GM12878 (cell line): ENCODE measurements around the gene PADI2. TPM values are rescaled to one million over a fixed set of nuclear protein-coding genes. Genes with fewer than 3 reads are reported as not detected.

Experiments used
- ATAC-seq: fragments of 200-7000 bp; cut with Tn5 transposase; 3 replicates; pipeline ENCODE4 v1.9.1; 2020; ENCODE audit warnings: mild to moderate bottlenecking, moderate library complexity
- BruUV-seq: library from RNA; stranded (reverse); fragments of 400-500 nt; replicated peaks from 2 replicates; lab custom pipeline; 2021; lab: Mats Ljungman, UMichigan
- CTCF ChIA-PET: fragments of 300-600 bp; sonication (Branson Sonifier 250); formaldehyde crosslinking; extraction: SDS; loops from one replicate; lab custom pipeline; 2021; ENCODE audit warnings: inconsistent platforms; lab: Yijun Ruan, JAX
- POLR2A ChIA-PET: fragments of 350-600 bp; formaldehyde crosslinking; extraction: SDS; loops from one replicate; lab custom pipeline; 2021; ENCODE audit warnings: inconsistent platforms; lab: Charles Lee
- RAD21 ChIA-PET: fragments of 300-600 bp; sonication (Branson Sonifier 250); formaldehyde crosslinking; loops from one replicate; lab custom pipeline; 2023; ENCODE audit warnings: antibody characterized with exemption; ENCODE audit not compliant: unreplicated experiment; lab: Charles Lee
- SMC1A ChIA-PET: fragments of 300-600 bp; sonication (Branson Sonifier 250); formaldehyde crosslinking; loops from one replicate; lab custom pipeline; 2023; ENCODE audit not compliant: unreplicated experiment, uncharacterized antibody; lab: Charles Lee
- DNase-seq: peaks from one replicate; pipeline ENCODE4 v3.0.0-alpha.2; 2011; ENCODE audit warnings: low read depth, low spot score
- FAIRE-seq: peaks from 3 replicates; lab custom pipeline; 2011; peaks lifted over from hg19 to GRCh38; lab: Jason Lieb, UNC
- H2AFZ ChIP-seq: 2 replicates; pipeline ENCODE4 v1.6.0; 2011; ENCODE audit warnings: low read depth, low read length, control low read depth; ENCODE audit not compliant: control insufficient read depth
- H3K27ac ChIP-seq: 2 replicates; pipeline ENCODE4 v1.5.1; 2011; ENCODE audit warnings: control low read depth; ENCODE audit not compliant: control insufficient read depth, insufficient read depth
- H3K27me3 ChIP-seq, 2 experiments: replicated peaks in 1 of 2; 2 replicates each; pipeline versions ENCODE4 v1.6.0 to v1.6.1; 2011; ENCODE audit warnings: low read length in 1 of 2; ENCODE audit not compliant: control insufficient read depth in 2 of 2, insufficient read depth in 2 of 2
- H3K36me3 ChIP-seq, 2 experiments: 2 replicates each; pipeline ENCODE4 v1.5.1; 2011; ENCODE audit warnings: low read length in 1 of 2; ENCODE audit not compliant: control insufficient read depth in 2 of 2, insufficient read depth in 2 of 2
- H3K4me1 ChIP-seq: 2 replicates; pipeline ENCODE4 v1.6.1; 2011; ENCODE audit warnings: mild to moderate bottlenecking, low read length, moderate library complexity, mixed read lengths; ENCODE audit not compliant: control insufficient read depth, insufficient read depth
- H3K4me2 ChIP-seq: 2 replicates; pipeline ENCODE4 v1.6.0; 2011; ENCODE audit warnings: control low read depth; ENCODE audit not compliant: control insufficient read depth, insufficient read depth
- H3K4me3 ChIP-seq: fragments of 200-600 bp; sonication (generic); 2 replicates; pipeline ENCODE4 v1.5.1; 2016
- H3K79me2 ChIP-seq: 2 replicates; pipeline ENCODE4 v1.6.0; 2011; ENCODE audit warnings: low read length; ENCODE audit not compliant: control insufficient read depth, insufficient read depth
- H3K9ac ChIP-seq: 2 replicates; pipeline ENCODE4 v1.8.0; 2011; ENCODE audit warnings: low read length, control low read depth, mixed read lengths; ENCODE audit not compliant: control insufficient read depth, insufficient read depth
- H3K9me3 ChIP-seq: replicated peaks from 3 replicates; pipeline ENCODE4 v1.5.1; 2011; ENCODE audit warnings: mild to moderate bottlenecking, low read length; ENCODE audit not compliant: control insufficient read depth, insufficient read depth
- H4K20me1 ChIP-seq: 2 replicates; pipeline ENCODE4 v1.6.0; 2011; ENCODE audit not compliant: control insufficient read depth, insufficient read depth
- BACH1 ChIP-seq: fragments of 450-650 bp; IDR thresholded peaks from 2 replicates; pipeline ENCODE4 v1.6.1; 2017; ENCODE audit warnings: mild to moderate bottlenecking, borderline replicate concordance
- BHLHE40 ChIP-seq, 2 experiments: fragments of 450-650 bp in 1 of 2; IDR thresholded peaks; 2 replicates each; pipeline ENCODE4 v1.6.1; 2011 to 2017; ENCODE audit warnings: low read depth in 2 of 2, borderline replicate concordance in 1 of 2, improper control_type of control experiment in 1 of 2, low read length in 1 of 2, mild to moderate bottlenecking in 1 of 2
- CBFB ChIP-seq: IDR thresholded peaks from 2 replicates; pipeline ENCODE4 v1.6.1; 2016; ENCODE audit warnings: antibody characterized with exemption, low read depth
- CEBPZ ChIP-seq: fragments of 150-350 bp; IDR thresholded peaks from 2 replicates; pipeline ENCODE4 v1.6.1; 2016; ENCODE audit warnings: low read depth, low read length
- CREM ChIP-seq: IDR thresholded peaks from 2 replicates; pipeline ENCODE4 v1.6.1; 2014; ENCODE audit warnings: antibody characterized with exemption, low read depth
- EP300 ChIP-seq, 2 experiments: fragments of 150-350 bp in 1 of 2; IDR thresholded peaks; 2 replicates each; pipeline ENCODE4 v1.6.1; 2011 to 2012; ENCODE audit warnings: low read depth in 2 of 2, low read length in 2 of 2, borderline replicate concordance in 1 of 2, improper control_type of control experiment in 1 of 2, inconsistent platforms in 1 of 2; ENCODE audit not compliant: control insufficient read depth in 1 of 2
- GABPA ChIP-seq: IDR thresholded peaks from 2 replicates; pipeline ENCODE4 v1.6.1; 2014; ENCODE audit warnings: antibody characterized with exemption, low read depth, mild to moderate bottlenecking, inconsistent platforms
- IRF3 ChIP-seq: fragments of 450-650 bp; IDR thresholded peaks from 2 replicates; pipeline ENCODE4 v1.6.1; 2014; ENCODE audit warnings: mild to moderate bottlenecking
- JUND ChIP-seq: IDR thresholded peaks from 2 replicates; pipeline ENCODE4 v1.6.1; 2012; ENCODE audit warnings: low read depth, mild to moderate bottlenecking, low read length, improper control_type of control experiment, moderate library complexity
- MEF2B ChIP-seq: fragments of 450-650 bp; IDR thresholded peaks from 2 replicates; pipeline ENCODE4 v1.6.1; 2018; ENCODE audit warnings: mild to moderate bottlenecking, moderate library complexity; ENCODE audit not compliant: partially characterized antibody, poor library complexity, severe bottlenecking
- MXI1 ChIP-seq: fragments of 150-350 bp; IDR thresholded peaks from 2 replicates; pipeline ENCODE4 v1.6.1; 2011; ENCODE audit warnings: low read depth, mild to moderate bottlenecking, inconsistent platforms, low read length, improper control_type of control experiment
- NBN ChIP-seq: fragments of 450-650 bp; IDR thresholded peaks from 2 replicates; pipeline ENCODE4 v1.6.1; 2016
- NFYB ChIP-seq: IDR thresholded peaks from 2 replicates; pipeline ENCODE4 v1.6.1; 2011; ENCODE audit warnings: low read depth, mild to moderate bottlenecking, low read length, improper control_type of control experiment, moderate library complexity; ENCODE audit not compliant: insufficient read depth
- PAX5 ChIP-seq: IDR thresholded peaks from 2 replicates; pipeline ENCODE4 v1.6.1; 2011; ENCODE audit warnings: low read depth, low read length, borderline replicate concordance
- RAD21 ChIP-seq: IDR thresholded peaks from 2 replicates; pipeline ENCODE4 v1.6.1; 2011; ENCODE audit warnings: mild to moderate bottlenecking, low read depth, low read length, moderate library complexity; ENCODE audit not compliant: insufficient read depth
- STAT1 ChIP-seq: fragments of 450-650 bp; conservative IDR thresholded peaks from 2 replicates; pipeline ENCODE4 v1.6.1; 2014; ENCODE audit warnings: antibody characterized with exemption, mild to moderate bottlenecking
- TAF1 ChIP-seq: IDR thresholded peaks from 2 replicates; pipeline ENCODE4 v1.6.1; 2011; ENCODE audit warnings: mild to moderate bottlenecking, low read depth, low read length, borderline replicate concordance
- USF1 ChIP-seq: IDR thresholded peaks from 2 replicates; pipeline ENCODE4 v1.6.1; 2011; ENCODE audit warnings: borderline replicate concordance, low read depth, mild to moderate bottlenecking, moderate library complexity, mixed read lengths, low read length; ENCODE audit not compliant: insufficient read depth; ENCODE audit errors: extremely low read length
- USF2 ChIP-seq: IDR thresholded peaks from 2 replicates; pipeline ENCODE4 v1.6.1; 2011; ENCODE audit warnings: low read depth, low read length, improper control_type of control experiment, borderline replicate concordance
- YBX1 ChIP-seq: fragments of 450-650 bp; IDR thresholded peaks from 2 replicates; pipeline ENCODE4 v1.6.1; 2016; ENCODE audit warnings: antibody characterized with exemption
- WGBS: methylation state at CpG from one replicate; pipeline ENCODE4 v1.1.6; 2016; ENCODE audit warnings: low lambda C conversion rate; ENCODE audit not compliant: insufficient replicate concordance, insufficient coverage; ENCODE audit errors: missing lambda C conversion rate; 5-methylcytosine and 5-hydroxymethylcytosine counted together
- in situ Hi-C: fragments of 300-500 bp; cut with MboI; formaldehyde crosslinking; loops from 9 replicates; pipeline ENCODE4 v1.14.3; 2018; ENCODE audit warnings: mixed read lengths
- intact Hi-C: fragments of 100-400 bp; cut with micrococcal nuclease; formaldehyde crosslinking; loops from one replicate; pipeline ENCODE4 v1.14.2; 2022; ENCODE audit not compliant: unreplicated experiment
- polyA plus RNA-seq, 11 experiments: library from polyadenylated mRNA; depleted of rRNA in 4 of 11; unstranded in 6 of 11; stranded (reverse) in 5 of 11; fragments of >200 nt; fragmentation: Nextera tagmentation in 4 of 11; fragmentation: Illumina TruSeq in 1 of 11; extraction: Ambion mirVana in 4 of 11; extraction: Trizol in 1 of 11; gene quantifications; 1 replicate in 1 of 11; 2 replicates in 10 of 11; pipeline versions ENCODE4 v1.2.1 to v1.2.3, GENCODE V29; 2011 to 2016; ENCODE audit warnings: inconsistent platforms in 2 of 11, missing spikeins in 2 of 11, low read depth in 1 of 11
- total RNA-seq, 4 experiments: library from RNA; depleted of rRNA in 3 of 4; stranded (reverse); fragments of >200 nt in 3 of 4; fragmentation: Illumina TruSeq in 1 of 4; extraction: Trizol in 1 of 4; gene quantifications; 2 replicates each; pipeline versions ENCODE4 v1.2.1 to v1.2.3, GENCODE V29; 2013 to 2021

Gene PADI2
- total and polyA plus RNA-seq, 10 of the 15 experiments (the other 5 are each of a cell fraction or from before 2014, with no cell fraction given), result 0.05 to 3.0 (median 0.10) TPM; not detected in 1

- Histone ChIP-seq H3K79me2 (no peaks in the 10 kb centered on the region), H2AFZ (no peak overlapping the region), H3K9me3 (no peaks in the 10 kb centered on the region), H3K9ac (no peak overlapping the region), H3K27me3 (no peaks in the 10 kb centered on the region), H3K36me3 (no peaks in the 10 kb centered on the region), H3K4me3 (no peak overlapping the region), H3K4me2 (no peak overlapping the region), H3K27ac (no peak overlapping the region), H3K4me1 (no peaks in the 10 kb centered on the region), H4K20me1 (no peaks in the 10 kb centered on the region)
- ChIA-PET POLR2A (no interaction called here), RAD21 (interaction anchor here (1.0 kb wide), 1 partner anchor 40 kb away, joined by 3 read pairs; no protein-coding TSS in a partner anchor), CTCF (no interaction called here), SMC1A (interaction anchor here (1.3 kb wide), 1 partner anchor 19 kb away, joined by 3 read pairs; no protein-coding TSS in a partner anchor)
- no TSS peak for BruUV-seq
- WGBS, result 17% methylated on average over 5 of the region's 5 CpGs
- intact Hi-C loops (no loop called here), in situ Hi-C loops (no loop called here)
- no peak for DNase-seq
- TF ChIP-seq BACH1, result no peak
- no peak for TF ChIP-seq CBFB
- TF ChIP-seq GABPA, result no peak
- no peak for TF ChIP-seq TAF1
- no peak for TF ChIP-seq EP300 (IDR thresholded peaks at IDR 0.05; ENCODE audit: borderline replicate concordance in 1 of 2, control insufficient read depth in 1 of 2, low read depth in 2 of 2, low read length in 2 of 2)
- TF ChIP-seq NFYB, result no peak
- TF ChIP-seq USF2, result no peak
- no peak for TF ChIP-seq RAD21
- no peak for TF ChIP-seq MEF2B
- TF ChIP-seq YBX1, result no peak
- TF ChIP-seq JUND, result no peak
- TF ChIP-seq PAX5, result no peak
- TF ChIP-seq NBN, result no peak
- no peak for TF ChIP-seq BHLHE40 (IDR thresholded peaks at IDR 0.05; ENCODE audit: borderline replicate concordance in 1 of 2, low read depth in 2 of 2, low read length in 1 of 2)
- TF ChIP-seq CEBPZ, result no peak
- TF ChIP-seq IRF3, result no peak
- no peak for TF ChIP-seq USF1
- no peak for TF ChIP-seq CREM
- TF ChIP-seq MXI1, result no peak
- TF ChIP-seq STAT1, result no peak
- no peak for FAIRE-seq
- ATAC-seq, result no peak
Observed at GRCh38 chr1:17167786-17168090, 48.5 kb upstream of the PADI2 start.
